HFFc6 (cell line): ENCODE measurements around the gene ITGB6. TPM values are rescaled to one million over a fixed set of nuclear protein-coding genes. Genes with fewer than 3 reads are reported as not detected.

ENCODE experiments used
- DNase-seq: peaks from one replicate; pipeline ENCODE4 v3.0.0-alpha.2; 2018
- H3K27ac Mint-ChIP-seq: 2 replicates; pipeline ENCODE4 v1.8.0; 2020; ENCODE audit warnings: mild to moderate bottlenecking, mixed read lengths
- H3K27me3 Mint-ChIP-seq: 2 replicates; pipeline ENCODE4 v1.8.0; 2021; ENCODE audit warnings: mild to moderate bottlenecking, moderate library complexity, mixed read lengths; ENCODE audit not compliant: insufficient read depth
- H3K36me3 Mint-ChIP-seq: 2 replicates; pipeline ENCODE4 v1.8.0; 2021; ENCODE audit warnings: low read depth, mixed read lengths
- H3K4me1 Mint-ChIP-seq: 2 replicates; pipeline ENCODE4 v1.8.0; 2020; ENCODE audit warnings: low read depth, mixed read lengths
- H3K4me3 Mint-ChIP-seq: 2 replicates; pipeline ENCODE4 v1.8.0; 2020; ENCODE audit warnings: mild to moderate bottlenecking, moderate library complexity, mixed read lengths
- H3K9me3 Mint-ChIP-seq: 2 replicates; pipeline ENCODE4 v1.8.0; 2020; ENCODE audit warnings: mild to moderate bottlenecking, mixed read lengths
- CTCF ChIP-seq: fragments of 200-600 bp; sonication (generic); IDR thresholded peaks from 2 replicates; pipeline ENCODE4 v1.5.0; 2021; ENCODE audit warnings: antibody characterized with exemption, mild to moderate bottlenecking
- total RNA-seq, 6 experiments: library from RNA; stranded (reverse); fragmentation: NEBNext Ultra II Directional; extraction: Animal tissue kit (Norgen Biotek cat#: 25700); gene quantifications; 2 replicates in 1 of 6; 3 replicates in 5 of 6; pipeline ENCODE4 v1.2.3, GENCODE V29; 2021

The ITGB6 gene
- total RNA-seq, 6 experiments from 2014 or later = 0.33 TPM; not detected in 4

- DNase-seq = no peak
- H3K27ac Mint-ChIP-seq = no peak overlapping the region
- H3K4me3 Mint-ChIP-seq = no peak overlapping the region
- peaks cover 4% of the 10 kb centered on the region; the same call in 1 of the 2 replicates for H3K36me3 Mint-ChIP-seq
- peaks cover 5% of the 10 kb centered on the region; the same call in 1 of the 2 replicates for H3K27me3 Mint-ChIP-seq
- no peak for TF ChIP-seq CTCF
- peaks cover 5% of the 10 kb centered on the region; the same call in 1 of the 2 replicates for H3K4me1 Mint-ChIP-seq
- H3K9me3 Mint-ChIP-seq = peaks cover 15% of the 10 kb centered on the region
These were observed 126.7 kb downstream of the ITGB6 start for GRCh38 chr2:160073284-160073888.

GRCh38 chr2:160068906-160069305 is 131.2 kb downstream of the ITGB6 start:
- DNase-seq = no peak
- TF ChIP-seq CTCF = no peak
- H3K4me3 Mint-ChIP-seq = no peak overlapping the region
- H3K27ac Mint-ChIP-seq = no peak overlapping the region
- H3K9me3 Mint-ChIP-seq = peaks cover 22% of the 10 kb centered on the region
- no peaks in the 10 kb centered on the region for H3K4me1 Mint-ChIP-seq
- peaks cover 4% of the 10 kb centered on the region; the same call in 1 of the 2 replicates for H3K36me3 Mint-ChIP-seq
- H3K27me3 Mint-ChIP-seq = peaks cover 13% of the 10 kb centered on the region; the same call in 1 of the 2 replicates

- H3K27ac Mint-ChIP-seq = no peak overlapping the region
- TF ChIP-seq CTCF = no peak
- peaks cover 17% of the 10 kb centered on the region for H3K9me3 Mint-ChIP-seq
- peaks cover 8% of the 10 kb centered on the region; the same call in 1 of the 2 replicates for H3K27me3 Mint-ChIP-seq
- peaks cover 4% of the 10 kb centered on the region; the same call in 1 of the 2 replicates for H3K36me3 Mint-ChIP-seq
- no peak for DNase-seq
- peaks cover 8% of the 10 kb centered on the region for H3K4me1 Mint-ChIP-seq
- no peak overlapping the region for H3K4me3 Mint-ChIP-seq
These were observed 135.2 kb downstream of the ITGB6 start for GRCh38 chr2:160064916-160065315.

- Mint-ChIP-seq H3K36me3 (peaks cover 4% of the 10 kb centered on the region; the same call in 1 of the 2 replicates), H3K4me1 (peaks cover 8% of the 10 kb centered on the region), H3K27me3 (peaks cover 8% of the 10 kb centered on the region; the same call in 1 of the 2 replicates), H3K9me3 (peaks cover 12% of the 10 kb centered on the region), H3K4me3 (no peak overlapping the region), H3K27ac (no peak overlapping the region)
- TF ChIP-seq CTCF = no peak
- DNase-seq = no peak
These were observed 136.0 kb downstream of the ITGB6 start for GRCh38 chr2:160063879-160064612.

GRCh38 chr2:160063271-160063670 is 136.8 kb downstream of the ITGB6 start:
- Mint-ChIP-seq H3K9me3 (peaks cover 6% of the 10 kb centered on the region), H3K27ac (no peak overlapping the region), H3K4me1 (peaks cover 11% of the 10 kb centered on the region), H3K4me3 (peak overlapping the region; percentile 89), H3K36me3 (no peaks in the 10 kb centered on the region), H3K27me3 (peaks cover 8% of the 10 kb centered on the region; the same call in 1 of the 2 replicates)
- TF ChIP-seq CTCF = no peak
- DNase-seq = no peak
